Transverse colon (tissue), 4 donors: ENCODE results near the gene SKIC3. TPM values are rescaled to one million over a fixed set of nuclear protein-coding genes. Genes with fewer than 3 reads are reported as not detected.

Source experiments
- DNase-seq: peaks from one replicate; pipeline ENCODE4 v3.0.0-alpha.2; 2019
- H3K27ac ChIP-seq, 4 donors: fragments of 200-600 bp; sonication (generic); 2 replicates each; pipeline ENCODE4 v1.5.1; 2016 to 2018; ENCODE audit warnings: inconsistent platforms in 4 of 4
- H3K27me3 ChIP-seq: fragments of 200-600 bp; sonication (generic); 2 replicates; pipeline ENCODE4 v1.5.1; 2017; ENCODE audit warnings: inconsistent platforms
- H3K36me3 ChIP-seq, 4 donors: fragments of 200-600 bp; sonication (generic); 2 replicates each; pipeline ENCODE4 v1.5.1; 2017 to 2019; ENCODE audit warnings: inconsistent platforms in 4 of 4
- H3K4me1 ChIP-seq, 4 donors: fragments of 200-600 bp; sonication (generic); 2 replicates each; pipeline ENCODE4 v1.5.1; 2017 to 2020; ENCODE audit warnings: inconsistent platforms in 4 of 4
- H3K4me3 ChIP-seq, 4 donors: fragments of 200-600 bp; sonication (generic); 1 replicate in 1 of 4; 2 replicates in 3 of 4; pipeline versions ENCODE4 v1.5.1 to v1.6.1; 2017 to 2019; ENCODE audit warnings: inconsistent platforms in 4 of 4
- H3K9me3 ChIP-seq, 2 donors: fragments of 200-600 bp; sonication (generic); 2 replicates each; pipeline ENCODE4 v1.5.1; 2017 to 2019; ENCODE audit warnings: inconsistent platforms in 2 of 2
- EP300 ChIP-seq: sonication (generic); formaldehyde crosslinking; IDR thresholded peaks from one replicate; pipeline ENCODE4 v1.6.1; 2017; ENCODE audit warnings: antibody characterized with exemption, low read depth
- POLR2A ChIP-seq: fragments of 450-650 bp; IDR thresholded peaks from one replicate; pipeline ENCODE4 v1.6.1; 2016; ENCODE audit warnings: antibody characterized with exemption, mild to moderate bottlenecking, moderate library complexity
- POLR2AphosphoS5 ChIP-seq, 3 donors: sonication (generic); formaldehyde crosslinking; IDR thresholded peaks; one replicate each; pipeline ENCODE4 v1.6.1; 2016; ENCODE audit warnings: antibody characterized with exemption in 3 of 3
- WGBS, 2 donors: methylation state at CpG; one replicate each; pipeline ENCODE4 v1.1.5; 2018; ENCODE audit warnings: low coverage in 1 of 2; 5-methylcytosine and 5-hydroxymethylcytosine counted together
- in situ Hi-C, 4 donors: fragments of 200-750 bp; cut with MboI; loops; one replicate each; pipeline versions ENCODE4 v1.15.0 to v1.15.1; 2017; ENCODE audit warnings: low sequenced_read_pairs in 3 of 4, low pct_ligation_motif_present in 1 of 4, low pct_unique_long_range_greater_than_20kb in 1 of 4
- intact Hi-C: fragments of 100-400 bp; cut with DNase I; formaldehyde crosslinking; loops from one replicate; pipeline ENCODE4 v1.15.1; 2023; ENCODE audit warnings: low total_unique reads
- total RNA-seq, 4 donors: library from RNA; depleted of rRNA; stranded (reverse); fragments of >200 nt; gene quantifications; one replicate each; pipeline ENCODE4 v1.1.0, GENCODE V29; 2016
- TF ChIP-seq, protein P1 (sequence below), 5 experiments: fragments of 200-600 bp in 3 of 5; fragments of 450-650 bp in 2 of 5; sonication (generic) in 3 of 5; IDR thresholded peaks; 1 replicate in 2 of 5; 2 replicates in 3 of 5; pipeline ENCODE4 v1.5.1; 2016 to 2017; ENCODE audit warnings: antibody characterized with exemption in 5 of 5, inconsistent platforms in 3 of 5, mild to moderate bottlenecking in 2 of 5, moderate library complexity in 1 of 5

Gene SKIC3
- total RNA-seq, 4 donors from 2014 or later: 28.1 to 72.1 (median 46.0) TPM

DNA sequence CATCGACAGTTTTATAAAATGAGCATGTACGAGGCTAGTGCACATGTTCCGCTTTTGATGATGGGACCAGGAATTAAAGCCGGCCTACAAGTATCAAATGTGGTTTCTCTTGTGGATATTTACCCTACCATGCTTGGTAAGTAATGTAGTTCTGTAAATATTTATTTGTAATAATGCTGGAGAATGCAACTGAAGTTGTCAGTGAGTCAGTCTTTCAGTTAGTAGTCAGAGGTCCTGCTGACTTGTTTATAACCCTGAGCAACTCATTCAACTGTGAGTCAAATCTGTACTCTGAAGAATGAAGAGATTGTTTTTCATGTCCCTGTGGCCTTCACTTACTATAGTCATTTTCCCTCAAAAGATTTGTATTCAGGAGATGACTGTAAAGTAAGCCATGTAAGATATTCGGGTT is 36.7 kb upstream of the SKIC3 start:
- Histone ChIP-seq H3K9me3 (no peaks in the 10 kb centered on the region), H3K4me1 (no peaks in the 10 kb centered on the region), H3K27me3 (no peaks in the 10 kb centered on the region), H3K4me3 (no peak overlapping the region), H3K27ac (no peak overlapping the region), H3K36me3 (no peaks in the 10 kb centered on the region)
- WGBS, 2 donors: 72 to 86% methylated on average over 4 to 5 of the region's 5 CpGs
- in situ Hi-C loops: no loop called here
- no peak for DNase-seq
- intact Hi-C loops: loop anchor here (5.0 kb wide), 1 partner anchor 706 kb away; no protein-coding TSS in a partner anchor
- TF ChIP-seq EP300 (no peak), POLR2A (no peak)

DNA sequence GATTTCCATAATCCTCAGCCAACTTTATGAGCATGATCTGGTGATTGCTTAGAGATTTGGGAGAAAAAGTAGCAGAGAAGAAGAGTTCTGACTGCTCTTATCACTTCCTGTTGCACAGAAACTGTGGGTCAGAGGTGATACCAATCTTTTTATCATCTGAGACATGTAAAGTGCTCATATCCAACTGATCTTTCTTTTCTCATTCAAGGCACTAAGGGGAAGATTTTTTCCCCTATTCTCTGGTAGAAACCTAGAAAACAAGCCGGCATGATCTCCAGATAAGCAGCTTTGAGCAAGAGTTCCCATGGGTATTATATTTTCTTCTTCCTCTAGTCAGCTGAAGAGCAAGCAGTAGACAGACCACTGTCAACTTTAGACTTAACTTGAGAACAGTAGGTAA is 36.1 kb upstream of the SKIC3 start:
- Histone ChIP-seq H3K4me3 (no peak overlapping the region), H3K36me3 (no peaks in the 10 kb centered on the region), H3K9me3 (no peaks in the 10 kb centered on the region), H3K27me3 (no peaks in the 10 kb centered on the region), H3K4me1 (no peaks in the 10 kb centered on the region), H3K27ac (no peak overlapping the region)
- in situ Hi-C loops: no loop called here
- TF ChIP-seq EP300 (no peak), POLR2A (no peak), POLR2AphosphoS5 (IDR thresholded peaks at IDR 0.05) (no peak)
- TF ChIP-seq, protein P1, sequence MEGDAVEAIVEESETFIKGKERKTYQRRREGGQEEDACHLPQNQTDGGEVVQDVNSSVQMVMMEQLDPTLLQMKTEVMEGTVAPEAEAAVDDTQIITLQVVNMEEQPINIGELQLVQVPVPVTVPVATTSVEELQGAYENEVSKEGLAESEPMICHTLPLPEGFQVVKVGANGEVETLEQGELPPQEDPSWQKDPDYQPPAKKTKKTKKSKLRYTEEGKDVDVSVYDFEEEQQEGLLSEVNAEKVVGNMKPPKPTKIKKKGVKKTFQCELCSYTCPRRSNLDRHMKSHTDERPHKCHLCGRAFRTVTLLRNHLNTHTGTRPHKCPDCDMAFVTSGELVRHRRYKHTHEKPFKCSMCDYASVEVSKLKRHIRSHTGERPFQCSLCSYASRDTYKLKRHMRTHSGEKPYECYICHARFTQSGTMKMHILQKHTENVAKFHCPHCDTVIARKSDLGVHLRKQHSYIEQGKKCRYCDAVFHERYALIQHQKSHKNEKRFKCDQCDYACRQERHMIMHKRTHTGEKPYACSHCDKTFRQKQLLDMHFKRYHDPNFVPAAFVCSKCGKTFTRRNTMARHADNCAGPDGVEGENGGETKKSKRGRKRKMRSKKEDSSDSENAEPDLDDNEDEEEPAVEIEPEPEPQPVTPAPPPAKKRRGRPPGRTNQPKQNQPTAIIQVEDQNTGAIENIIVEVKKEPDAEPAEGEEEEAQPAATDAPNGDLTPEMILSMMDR (IDR thresholded peaks at IDR 0.05): no peak
- DNase-seq: no peak
- intact Hi-C loops: loop anchor here (5.0 kb wide), 1 partner anchor 706 kb away; no protein-coding TSS in a partner anchor
- 80 to 81% methylated on average over 1 of the region's 1 CpG for WGBS, 2 donors

DNA sequence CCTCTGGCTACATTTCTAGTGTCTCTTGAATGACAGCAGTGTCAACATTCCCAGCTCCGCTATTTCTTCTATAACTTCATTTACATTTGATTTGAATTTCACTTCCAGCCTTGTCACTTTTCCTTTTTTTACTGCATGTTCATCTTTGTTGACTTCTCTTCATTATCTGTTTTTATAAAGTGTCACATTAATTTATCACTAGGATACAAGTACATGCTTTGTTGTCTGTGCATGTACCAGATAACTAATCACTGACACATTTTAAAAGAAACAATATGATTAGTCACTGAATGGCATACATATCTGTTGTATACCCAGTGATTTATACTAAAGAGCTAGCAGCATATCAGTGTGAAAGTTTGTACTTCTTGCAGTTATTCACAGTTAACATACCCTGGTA is 29.2 kb upstream of the SKIC3 start:
- H3K4me3 ChIP-seq: no peak overlapping the region
- intact Hi-C loops (no loop called here), in situ Hi-C loops (no loop called here)
- TF ChIP-seq POLR2A (no peak), POLR2AphosphoS5 (IDR thresholded peaks at IDR 0.05) (no peak), EP300 (no peak)
- TF ChIP-seq, protein P1 (IDR thresholded peaks at IDR 0.05): no peak
- H3K27ac ChIP-seq: no peak overlapping the region
- no peaks in the 10 kb centered on the region for H3K36me3 ChIP-seq
- WGBS, 2 donors: 97 to 100% methylated on average over 1 of the region's 1 CpG
- H3K4me1 ChIP-seq: no peaks in the 10 kb centered on the region
- no peak for DNase-seq
- no peaks in the 10 kb centered on the region for H3K9me3 ChIP-seq
- H3K27me3 ChIP-seq: no peaks in the 10 kb centered on the region

DNA sequence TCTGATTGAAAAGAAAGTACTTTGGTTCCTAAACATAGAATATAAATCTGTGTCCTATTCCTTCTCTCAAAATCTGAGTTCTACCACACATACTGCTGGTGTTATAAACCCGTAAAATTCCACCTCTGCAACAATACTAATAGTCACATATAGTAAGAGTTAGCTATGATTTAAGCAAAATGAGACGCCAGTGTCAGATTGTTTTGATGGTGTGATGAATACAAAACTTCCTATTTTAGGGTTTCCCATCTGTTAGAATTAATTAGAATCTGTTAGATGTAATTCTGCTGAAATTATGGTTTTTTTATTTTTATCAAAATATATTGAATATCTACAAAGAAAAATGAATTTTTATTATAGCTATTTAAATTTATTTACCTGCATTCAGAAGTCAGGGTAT is 26.8 kb upstream of the SKIC3 start:
- TF ChIP-seq POLR2AphosphoS5 (IDR thresholded peaks at IDR 0.05) (no peak), POLR2A (no peak), EP300 (no peak)
- TF ChIP-seq, protein P1 (IDR thresholded peaks at IDR 0.05): no peak
- no peak overlapping the region for H3K27ac ChIP-seq
- no peaks in the 10 kb centered on the region for H3K9me3 ChIP-seq
- no peak for DNase-seq
- H3K27me3 ChIP-seq: no peaks in the 10 kb centered on the region
- WGBS, 2 donors: 96 to 100% methylated on average over 1 to 2 of the region's 2 CpGs
- intact Hi-C loops (no loop called here), in situ Hi-C loops (no loop called here)
- no peaks in the 10 kb centered on the region for H3K36me3 ChIP-seq
- no peak overlapping the region for H3K4me3 ChIP-seq
- H3K4me1 ChIP-seq: no peaks in the 10 kb centered on the region

DNA sequence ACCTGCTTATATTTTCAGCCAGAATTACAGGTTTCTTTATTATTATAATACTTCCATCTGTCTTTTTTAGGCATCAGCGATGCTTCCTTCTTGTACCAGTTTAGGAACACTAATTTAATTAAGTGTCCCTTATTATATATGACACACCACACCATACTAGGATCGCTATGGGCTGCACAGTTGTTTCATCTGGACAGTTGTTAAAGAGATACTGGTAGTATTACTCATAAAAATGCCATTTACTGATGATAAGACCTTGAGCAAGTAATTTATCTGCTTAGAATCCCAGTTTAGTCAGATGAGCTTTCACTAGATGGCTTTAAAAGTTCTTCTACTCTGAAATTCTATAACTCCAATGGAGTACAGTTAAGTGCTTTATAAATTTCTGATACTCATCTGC is 17.2 kb upstream of the SKIC3 start:
- TF ChIP-seq POLR2AphosphoS5 (IDR thresholded peaks at IDR 0.05) (no peak), POLR2A (no peak)
- TF ChIP-seq, protein P1 (IDR thresholded peaks at IDR 0.05): no peak
- Histone ChIP-seq H3K36me3 (no peaks in the 10 kb centered on the region), H3K27ac (no peak overlapping the region), H3K4me1 (no peaks in the 10 kb centered on the region), H3K27me3 (no peaks in the 10 kb centered on the region), H3K4me3 (no peak overlapping the region), H3K9me3 (no peaks in the 10 kb centered on the region)
- in situ Hi-C loops: no loop called here
- intact Hi-C loops: no loop called here
- no peak for DNase-seq
- 94 to 95% methylated on average over 2 of the region's 2 CpGs for WGBS, 2 donors
